Gastroesophageal sphincter (tissue), 3 donors: ENCODE data around the gene GABARAP.

ENCODE experiments used
- EP300 ChIP-seq: sonication (generic); formaldehyde crosslinking; IDR thresholded peaks from one replicate; pipeline ENCODE4 v1.6.1; 2017; ENCODE audit warnings: antibody characterized with exemption, mild to moderate bottlenecking
- POLR2A ChIP-seq, 2 donors: fragments of 450-650 bp; IDR thresholded peaks; one replicate each; pipeline ENCODE4 v1.6.1; 2017; ENCODE audit warnings: antibody characterized with exemption in 2 of 2, mild to moderate bottlenecking in 2 of 2, moderate library complexity in 1 of 2
- POLR2AphosphoS5 ChIP-seq: sonication (generic); formaldehyde crosslinking; IDR thresholded peaks from one replicate; pipeline ENCODE4 v1.6.1; 2017; ENCODE audit warnings: antibody characterized with exemption
- TF ChIP-seq, protein P1 (sequence below), 4 experiments: fragments of 200-600 bp in 2 of 4; fragments of 450-650 bp in 2 of 4; sonication (generic) in 1 of 4; IDR thresholded peaks; one replicate each; pipeline ENCODE4 v1.5.1; 2017 to 2019; ENCODE audit warnings: antibody characterized with exemption in 4 of 4, mild to moderate bottlenecking in 2 of 4, moderate library complexity in 2 of 4

GRCh38 chr17:7225711-7226331, 16.4 kb downstream of the GABARAP start:
- TF ChIP-seq, protein P1, sequence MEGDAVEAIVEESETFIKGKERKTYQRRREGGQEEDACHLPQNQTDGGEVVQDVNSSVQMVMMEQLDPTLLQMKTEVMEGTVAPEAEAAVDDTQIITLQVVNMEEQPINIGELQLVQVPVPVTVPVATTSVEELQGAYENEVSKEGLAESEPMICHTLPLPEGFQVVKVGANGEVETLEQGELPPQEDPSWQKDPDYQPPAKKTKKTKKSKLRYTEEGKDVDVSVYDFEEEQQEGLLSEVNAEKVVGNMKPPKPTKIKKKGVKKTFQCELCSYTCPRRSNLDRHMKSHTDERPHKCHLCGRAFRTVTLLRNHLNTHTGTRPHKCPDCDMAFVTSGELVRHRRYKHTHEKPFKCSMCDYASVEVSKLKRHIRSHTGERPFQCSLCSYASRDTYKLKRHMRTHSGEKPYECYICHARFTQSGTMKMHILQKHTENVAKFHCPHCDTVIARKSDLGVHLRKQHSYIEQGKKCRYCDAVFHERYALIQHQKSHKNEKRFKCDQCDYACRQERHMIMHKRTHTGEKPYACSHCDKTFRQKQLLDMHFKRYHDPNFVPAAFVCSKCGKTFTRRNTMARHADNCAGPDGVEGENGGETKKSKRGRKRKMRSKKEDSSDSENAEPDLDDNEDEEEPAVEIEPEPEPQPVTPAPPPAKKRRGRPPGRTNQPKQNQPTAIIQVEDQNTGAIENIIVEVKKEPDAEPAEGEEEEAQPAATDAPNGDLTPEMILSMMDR (IDR thresholded peaks at IDR 0.05), result no peak
- no peak for TF ChIP-seq POLR2A (IDR thresholded peaks at IDR 0.05)
- TF ChIP-seq EP300, result no peak
- no peak for TF ChIP-seq POLR2AphosphoS5
